SK-N-SH treated with all-trans-retinoic acid at 6 μM for 48 hours (cell line): ENCODE measurements around the gene EIF2D.

ENCODE experiments used
- ARNTL ChIP-seq: fragments of 450-650 bp; formaldehyde crosslinking; IDR thresholded peaks from 2 replicates; pipeline ENCODE4 v1.5.0; 2020; ENCODE audit warnings: low read depth, mild to moderate bottlenecking, moderate library complexity, borderline replicate concordance
- ZFP3 ChIP-seq: fragments of 250-450 bp; sonication (Bioruptor Pico); IDR thresholded peaks from 2 replicates; pipeline ENCODE4 v1.5.0; 2020; ENCODE audit warnings: mild to moderate bottlenecking, moderate library complexity
- TF ChIP-seq, protein P1 (sequence below): fragments of 250-450 bp; sonication (Bioruptor Pico); IDR thresholded peaks from 2 replicates; pipeline ENCODE4 v1.5.1; 2021; ENCODE audit warnings: mild to moderate bottlenecking, moderate library complexity
- TF ChIP-seq, protein P2 (sequence below): fragments of 250-450 bp; sonication (Bioruptor Pico); IDR thresholded peaks from 2 replicates; pipeline ENCODE4 v1.8.0; 2020; ENCODE audit warnings: mild to moderate bottlenecking, moderate library complexity, borderline replicate concordance
- TF ChIP-seq, protein P3 (sequence below): fragments of 250-450 bp; sonication (Bioruptor Pico); IDR thresholded peaks from 2 replicates; pipeline ENCODE4 v1.5.1; 2020; ENCODE audit warnings: low read depth, mild to moderate bottlenecking, moderate library complexity
- TF ChIP-seq, protein P4 (sequence below): fragments of 250-450 bp; sonication (Bioruptor Pico); IDR thresholded peaks from 2 replicates; pipeline ENCODE4 v1.5.0; 2020; ENCODE audit warnings: mild to moderate bottlenecking, moderate library complexity

DNA sequence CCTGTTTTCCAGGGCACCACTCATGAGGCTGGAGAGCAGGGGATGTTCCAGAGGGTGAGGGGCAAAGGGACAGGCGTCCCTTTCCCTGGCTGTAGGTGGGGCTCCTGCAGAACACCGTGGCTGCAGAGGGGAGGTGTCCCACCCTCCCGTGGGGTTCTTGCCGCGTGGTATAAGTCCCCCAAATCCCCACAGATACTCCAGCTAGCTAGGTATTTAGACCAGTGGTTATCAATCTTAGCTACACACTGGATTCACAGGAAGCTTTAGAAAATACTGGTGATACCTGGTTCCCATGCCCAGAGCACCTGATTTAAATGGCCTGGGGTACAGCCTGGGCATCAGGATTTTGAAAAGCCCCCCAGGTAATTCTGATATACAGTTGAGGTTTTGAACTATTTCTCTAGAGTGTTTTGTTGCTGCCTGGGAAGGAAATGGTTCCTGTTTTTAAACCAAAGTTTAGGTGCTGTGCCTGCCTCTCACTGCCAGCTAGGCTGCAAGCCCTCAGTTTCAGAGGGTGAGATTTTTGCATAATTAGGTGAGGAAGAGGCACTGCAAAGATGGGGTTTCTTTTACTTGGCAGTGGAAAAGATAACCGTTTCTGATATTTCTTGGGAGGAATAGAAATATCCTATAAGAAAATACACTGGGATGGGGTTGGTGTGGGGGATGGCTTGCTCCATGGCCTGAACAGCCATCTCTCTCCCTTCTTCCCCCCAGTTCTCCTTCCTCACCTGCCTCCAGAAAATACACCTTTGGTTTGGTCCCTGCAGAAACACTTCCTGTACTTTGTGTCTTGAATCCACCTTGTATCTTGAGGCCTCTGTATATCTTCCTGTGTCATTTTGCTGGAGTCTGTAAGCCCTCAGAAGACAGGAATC is 53.2 kb downstream of the EIF2D start:
- TF ChIP-seq, protein P1, sequence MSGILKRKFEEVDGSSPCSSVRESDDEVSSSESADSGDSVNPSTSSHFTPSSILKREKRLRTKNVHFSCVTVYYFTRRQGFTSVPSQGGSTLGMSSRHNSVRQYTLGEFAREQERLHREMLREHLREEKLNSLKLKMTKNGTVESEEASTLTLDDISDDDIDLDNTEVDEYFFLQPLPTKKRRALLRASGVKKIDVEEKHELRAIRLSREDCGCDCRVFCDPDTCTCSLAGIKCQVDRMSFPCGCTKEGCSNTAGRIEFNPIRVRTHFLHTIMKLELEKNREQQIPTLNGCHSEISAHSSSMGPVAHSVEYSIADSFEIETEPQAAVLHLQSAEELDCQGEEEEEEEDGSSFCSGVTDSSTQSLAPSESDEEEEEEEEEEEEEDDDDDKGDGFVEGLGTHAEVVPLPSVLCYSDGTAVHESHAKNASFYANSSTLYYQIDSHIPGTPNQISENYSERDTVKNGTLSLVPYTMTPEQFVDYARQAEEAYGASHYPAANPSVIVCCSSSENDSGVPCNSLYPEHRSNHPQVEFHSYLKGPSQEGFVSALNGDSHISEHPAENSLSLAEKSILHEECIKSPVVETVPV: no peak
- TF ChIP-seq, protein P2, sequence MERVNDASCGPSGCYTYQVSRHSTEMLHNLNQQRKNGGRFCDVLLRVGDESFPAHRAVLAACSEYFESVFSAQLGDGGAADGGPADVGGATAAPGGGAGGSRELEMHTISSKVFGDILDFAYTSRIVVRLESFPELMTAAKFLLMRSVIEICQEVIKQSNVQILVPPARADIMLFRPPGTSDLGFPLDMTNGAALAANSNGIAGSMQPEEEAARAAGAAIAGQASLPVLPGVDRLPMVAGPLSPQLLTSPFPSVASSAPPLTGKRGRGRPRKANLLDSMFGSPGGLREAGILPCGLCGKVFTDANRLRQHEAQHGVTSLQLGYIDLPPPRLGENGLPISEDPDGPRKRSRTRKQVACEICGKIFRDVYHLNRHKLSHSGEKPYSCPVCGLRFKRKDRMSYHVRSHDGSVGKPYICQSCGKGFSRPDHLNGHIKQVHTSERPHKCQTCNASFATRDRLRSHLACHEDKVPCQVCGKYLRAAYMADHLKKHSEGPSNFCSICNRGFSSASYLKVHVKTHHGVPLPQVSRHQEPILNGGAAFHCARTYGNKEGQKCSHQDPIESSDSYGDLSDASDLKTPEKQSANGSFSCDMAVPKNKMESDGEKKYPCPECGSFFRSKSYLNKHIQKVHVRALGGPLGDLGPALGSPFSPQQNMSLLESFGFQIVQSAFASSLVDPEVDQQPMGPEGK (CRISPR knock-in tag): no peak
- TF ChIP-seq, protein P3, sequence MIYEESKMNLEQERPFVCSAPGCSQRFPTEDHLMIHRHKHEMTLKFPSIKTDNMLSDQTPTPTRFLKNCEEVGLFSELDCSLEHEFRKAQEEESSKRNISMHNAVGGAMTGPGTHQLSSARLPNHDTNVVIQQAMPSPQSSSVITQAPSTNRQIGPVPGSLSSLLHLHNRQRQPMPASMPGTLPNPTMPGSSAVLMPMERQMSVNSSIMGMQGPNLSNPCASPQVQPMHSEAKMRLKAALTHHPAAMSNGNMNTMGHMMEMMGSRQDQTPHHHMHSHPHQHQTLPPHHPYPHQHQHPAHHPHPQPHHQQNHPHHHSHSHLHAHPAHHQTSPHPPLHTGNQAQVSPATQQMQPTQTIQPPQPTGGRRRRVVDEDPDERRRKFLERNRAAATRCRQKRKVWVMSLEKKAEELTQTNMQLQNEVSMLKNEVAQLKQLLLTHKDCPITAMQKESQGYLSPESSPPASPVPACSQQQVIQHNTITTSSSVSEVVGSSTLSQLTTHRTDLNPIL: no peak
- no peak for TF ChIP-seq ZFP3 (CRISPR knock-in tag)
- TF ChIP-seq, protein P4, sequence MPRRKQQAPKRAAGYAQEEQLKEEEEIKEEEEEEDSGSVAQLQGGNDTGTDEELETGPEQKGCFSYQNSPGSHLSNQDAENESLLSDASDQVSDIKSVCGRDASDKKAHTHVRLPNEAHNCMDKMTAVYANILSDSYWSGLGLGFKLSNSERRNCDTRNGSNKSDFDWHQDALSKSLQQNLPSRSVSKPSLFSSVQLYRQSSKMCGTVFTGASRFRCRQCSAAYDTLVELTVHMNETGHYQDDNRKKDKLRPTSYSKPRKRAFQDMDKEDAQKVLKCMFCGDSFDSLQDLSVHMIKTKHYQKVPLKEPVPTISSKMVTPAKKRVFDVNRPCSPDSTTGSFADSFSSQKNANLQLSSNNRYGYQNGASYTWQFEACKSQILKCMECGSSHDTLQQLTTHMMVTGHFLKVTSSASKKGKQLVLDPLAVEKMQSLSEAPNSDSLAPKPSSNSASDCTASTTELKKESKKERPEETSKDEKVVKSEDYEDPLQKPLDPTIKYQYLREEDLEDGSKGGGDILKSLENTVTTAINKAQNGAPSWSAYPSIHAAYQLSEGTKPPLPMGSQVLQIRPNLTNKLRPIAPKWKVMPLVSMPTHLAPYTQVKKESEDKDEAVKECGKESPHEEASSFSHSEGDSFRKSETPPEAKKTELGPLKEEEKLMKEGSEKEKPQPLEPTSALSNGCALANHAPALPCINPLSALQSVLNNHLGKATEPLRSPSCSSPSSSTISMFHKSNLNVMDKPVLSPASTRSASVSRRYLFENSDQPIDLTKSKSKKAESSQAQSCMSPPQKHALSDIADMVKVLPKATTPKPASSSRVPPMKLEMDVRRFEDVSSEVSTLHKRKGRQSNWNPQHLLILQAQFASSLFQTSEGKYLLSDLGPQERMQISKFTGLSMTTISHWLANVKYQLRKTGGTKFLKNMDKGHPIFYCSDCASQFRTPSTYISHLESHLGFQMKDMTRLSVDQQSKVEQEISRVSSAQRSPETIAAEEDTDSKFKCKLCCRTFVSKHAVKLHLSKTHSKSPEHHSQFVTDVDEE (CRISPR knock-in tag): no peak
- no peak for TF ChIP-seq ARNTL (CRISPR knock-in tag)
